CD4-positive, alpha-beta T cell treated with Interleukin-4 for 4 hours (primary cell): ENCODE measurements around the gene AAGAB.

ENCODE experiments used
- DNase-seq: peaks from one replicate; pipeline ENCODE4 v3.0.0-alpha.2; 2020

AAGAB gene

GRCh38 chr15:67207555-67208207, 46.8 kb downstream of the AAGAB start:
- DNase-seq, result no peak

GRCh38 chr15:67202991-67203390, 51.5 kb downstream of the AAGAB start:
- no peak for DNase-seq

- no peak for DNase-seq
Observed at GRCh38 chr15:67202091-67202490, 52.4 kb downstream of the AAGAB start.

DNA sequence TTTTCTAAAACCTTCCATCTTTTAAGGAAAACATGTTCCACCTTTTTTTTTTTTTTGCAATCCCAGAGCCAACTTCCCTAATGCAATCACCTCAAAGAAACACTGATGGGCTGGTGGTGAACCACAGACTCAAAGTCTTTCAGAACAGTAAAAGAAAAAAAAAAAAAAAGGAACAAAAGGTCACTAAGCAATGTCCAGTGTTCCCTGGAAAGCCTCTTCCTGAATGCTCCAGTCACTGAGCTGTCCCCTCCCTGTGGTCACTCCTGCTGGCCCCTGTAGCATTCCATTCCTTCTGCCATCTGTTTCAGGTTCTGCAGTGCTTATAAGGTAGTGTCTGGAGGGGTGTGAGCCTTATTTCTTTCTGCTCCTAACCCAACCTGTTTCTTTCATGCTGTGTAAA, 53.3 kb downstream of the AAGAB start:
- no peak for DNase-seq

DNA sequence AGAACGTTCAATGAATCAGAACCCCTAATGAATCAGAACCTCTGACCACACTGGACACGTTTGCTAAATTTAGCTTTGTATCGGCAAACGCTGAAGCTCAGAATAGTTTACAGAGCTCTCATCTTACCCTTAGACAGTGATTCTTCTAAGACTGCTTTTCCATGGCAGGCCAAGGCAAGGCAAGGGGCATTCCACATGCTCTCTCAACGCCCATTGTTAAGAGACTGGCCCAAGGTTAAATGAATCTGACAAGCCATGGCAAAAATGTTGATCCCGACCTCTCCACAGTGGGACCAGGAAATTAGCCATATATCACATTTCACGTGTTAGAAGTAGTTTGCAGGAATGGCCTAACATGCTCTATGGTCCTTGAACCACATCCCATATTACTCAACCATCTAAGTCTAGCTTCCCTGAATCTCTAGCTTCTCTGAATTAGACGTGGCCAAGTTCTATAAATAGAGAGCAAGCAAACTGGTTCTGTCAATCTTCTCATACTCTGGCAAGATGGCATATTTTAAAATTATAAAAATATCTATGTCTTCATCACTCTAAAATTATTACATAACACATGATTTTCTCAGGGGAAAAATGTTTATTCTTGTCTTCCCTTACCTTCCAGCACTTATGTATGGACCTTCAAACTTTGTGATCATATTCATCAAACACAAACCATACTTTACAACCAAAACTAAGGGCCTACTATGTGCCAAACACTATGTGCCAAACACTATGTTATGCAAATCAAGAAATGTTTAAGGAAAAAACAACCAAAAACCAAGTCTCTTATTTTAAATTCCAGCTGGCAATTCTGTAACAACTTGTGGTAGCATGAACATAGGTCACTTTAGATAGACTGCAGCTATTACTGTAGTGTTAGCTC, 54.3 kb downstream of the AAGAB start:
- no peak for DNase-seq

- DNase-seq, result no peak
Observed at GRCh38 chr15:67199391-67199790, 55.1 kb downstream of the AAGAB start.

DNA sequence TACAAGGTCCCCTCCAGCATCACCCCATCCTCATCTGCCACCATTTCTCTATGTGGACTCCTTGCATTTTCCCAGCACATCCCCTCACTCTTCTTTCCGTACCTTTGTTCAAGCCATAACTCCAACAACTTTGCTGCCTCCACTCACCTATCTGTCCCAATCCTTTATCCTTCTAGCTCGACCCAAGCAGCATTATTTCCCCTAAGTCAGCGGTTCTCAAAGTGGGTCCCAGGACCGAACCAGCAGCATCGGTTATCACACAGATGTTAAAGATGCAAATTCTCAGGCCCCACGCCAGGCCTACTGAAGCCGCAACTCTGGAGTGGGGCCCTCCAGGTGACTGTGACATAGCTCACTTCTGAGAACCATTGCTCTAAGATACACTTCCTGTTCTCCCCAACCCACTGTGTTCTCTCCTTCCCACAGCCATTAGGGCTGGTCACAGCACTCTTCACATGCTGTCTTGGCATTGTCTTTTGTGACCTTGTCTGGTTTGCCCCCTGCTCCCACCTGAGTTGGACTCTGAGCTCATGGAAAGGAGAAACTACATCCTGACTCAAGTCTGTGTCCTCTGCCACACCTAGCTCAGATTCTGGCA, 56.2 kb downstream of the AAGAB start:
- DNase-seq, result no peak

DNA sequence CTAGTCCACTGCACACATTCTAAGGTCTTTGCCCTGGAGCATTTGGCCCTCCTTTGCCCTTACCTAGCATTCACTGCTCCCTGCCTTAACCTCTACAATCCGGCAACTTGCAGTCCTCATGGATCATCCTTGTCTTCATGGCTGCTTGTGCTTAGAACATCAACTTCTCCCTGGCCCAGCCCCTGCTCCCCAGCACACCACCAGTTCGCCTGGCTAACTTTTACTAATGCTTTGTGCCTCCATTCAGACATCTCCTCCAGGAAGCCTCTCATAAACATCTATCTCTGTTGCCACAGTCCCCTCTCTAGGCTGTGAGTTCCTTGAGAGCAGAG, 57.1 kb downstream of the AAGAB start:
- no peak for DNase-seq

DNA sequence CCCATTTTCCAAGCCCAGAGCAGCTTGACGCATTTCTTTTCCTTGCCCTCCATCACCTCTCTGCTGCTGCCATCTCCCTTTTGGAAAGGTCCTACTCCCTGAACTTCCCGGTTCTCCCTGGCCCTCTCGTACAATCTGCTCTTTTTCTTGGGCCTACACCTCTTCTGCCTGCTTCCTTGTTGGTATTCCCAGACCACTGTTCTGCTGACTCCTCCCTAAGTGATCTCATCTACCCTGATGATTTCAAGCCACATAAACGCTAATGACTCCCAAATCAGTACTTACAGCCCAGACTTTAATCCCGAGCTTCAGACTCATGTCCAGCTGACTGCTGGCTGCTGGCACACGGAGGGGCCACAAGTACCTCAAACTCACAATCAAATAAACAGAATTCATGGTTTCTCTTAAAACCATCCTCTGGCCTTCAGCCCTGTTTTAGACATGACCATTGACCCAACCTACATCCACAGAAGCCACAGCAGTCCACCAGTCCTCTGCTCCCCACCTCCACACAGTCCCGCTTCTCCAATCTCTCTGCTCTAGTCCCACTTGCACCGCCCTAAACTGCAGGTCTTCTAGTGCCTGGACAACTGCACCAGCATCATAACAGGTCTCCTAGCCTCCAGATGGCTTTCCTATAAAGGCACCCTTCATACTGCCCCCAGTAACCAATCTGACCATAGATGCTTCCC, 57.6 kb downstream of the AAGAB start:
- DNase-seq, result no peak

DNA sequence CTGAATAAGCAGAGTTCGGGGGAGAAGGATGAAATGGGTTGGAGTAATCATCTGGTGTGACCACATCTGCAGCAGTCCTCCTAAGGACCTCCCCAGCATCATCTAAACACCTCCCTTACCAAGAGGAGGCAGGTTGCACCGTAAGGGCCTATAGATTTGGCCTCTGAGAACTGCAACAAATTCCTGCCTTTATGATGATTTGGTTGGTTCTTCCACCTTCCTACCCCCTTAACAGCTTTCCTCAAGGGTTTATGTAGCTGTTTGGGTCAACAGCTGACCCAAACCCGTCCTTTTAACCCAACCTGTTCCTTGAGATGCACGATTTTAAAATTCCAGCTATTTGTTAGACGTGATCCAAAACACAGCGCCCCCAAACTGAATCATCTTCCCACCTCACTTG, 58.2 kb downstream of the AAGAB start:
- no peak for DNase-seq

DNA sequence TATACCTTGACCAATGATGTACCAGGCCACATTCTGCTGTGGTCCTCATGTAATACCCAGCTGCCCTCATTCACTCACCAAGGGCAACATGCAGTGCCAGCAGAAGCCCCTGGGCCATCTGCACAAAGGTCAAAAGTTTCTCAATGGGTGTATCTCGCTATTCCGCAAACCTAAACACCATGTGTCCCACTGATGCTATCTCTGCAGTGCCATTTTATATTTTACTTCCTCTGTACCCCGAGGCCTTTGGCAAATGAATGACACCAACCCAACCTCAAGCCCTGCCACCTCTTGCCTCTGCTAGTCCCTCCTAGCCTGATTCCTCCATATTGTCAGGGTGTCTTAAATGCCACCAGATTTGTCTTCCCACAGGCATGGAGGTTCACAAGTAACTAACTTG, 59.2 kb downstream of the AAGAB start:
- no peak for DNase-seq

GRCh38 chr15:67194171-67195114, 60.0 kb downstream of the AAGAB start:
- no peak for DNase-seq

DNA sequence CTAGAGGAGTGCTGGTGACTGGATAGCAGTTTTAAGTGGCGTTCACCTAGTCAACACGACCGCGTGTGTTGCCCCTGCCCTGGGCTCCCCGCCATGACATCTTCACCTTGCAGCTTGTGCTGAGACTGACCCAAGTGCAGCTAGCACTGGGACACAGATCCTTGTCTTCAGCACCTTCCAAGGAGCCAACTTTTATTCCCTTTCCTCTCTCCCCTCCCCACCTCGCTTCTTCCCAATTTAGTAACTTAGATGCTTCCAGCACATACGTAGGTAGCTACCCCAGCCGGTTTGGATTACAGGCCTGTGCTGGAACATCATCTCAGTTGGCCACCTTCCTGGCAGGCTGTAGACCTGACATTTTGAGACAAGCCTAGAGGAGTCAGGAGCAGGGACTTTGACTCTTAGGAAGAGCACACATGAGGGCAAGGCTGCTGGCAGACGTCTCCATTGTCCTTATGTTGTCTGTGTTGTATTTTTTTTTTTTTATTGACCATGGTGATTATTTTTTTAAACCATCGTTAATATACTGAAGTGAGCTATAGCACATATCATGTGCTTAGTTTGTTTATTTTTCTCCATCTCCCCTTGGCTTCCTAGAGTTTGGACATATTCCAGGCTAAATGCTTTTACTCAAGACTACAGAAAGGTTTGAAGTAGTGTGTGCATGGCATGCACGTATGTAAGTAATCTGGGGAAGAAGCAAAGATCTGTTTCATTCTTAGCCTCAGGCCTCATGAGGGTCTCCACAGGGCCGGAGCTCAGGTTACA, 61.1 kb downstream of the AAGAB start:
- no peak for DNase-seq

DNA sequence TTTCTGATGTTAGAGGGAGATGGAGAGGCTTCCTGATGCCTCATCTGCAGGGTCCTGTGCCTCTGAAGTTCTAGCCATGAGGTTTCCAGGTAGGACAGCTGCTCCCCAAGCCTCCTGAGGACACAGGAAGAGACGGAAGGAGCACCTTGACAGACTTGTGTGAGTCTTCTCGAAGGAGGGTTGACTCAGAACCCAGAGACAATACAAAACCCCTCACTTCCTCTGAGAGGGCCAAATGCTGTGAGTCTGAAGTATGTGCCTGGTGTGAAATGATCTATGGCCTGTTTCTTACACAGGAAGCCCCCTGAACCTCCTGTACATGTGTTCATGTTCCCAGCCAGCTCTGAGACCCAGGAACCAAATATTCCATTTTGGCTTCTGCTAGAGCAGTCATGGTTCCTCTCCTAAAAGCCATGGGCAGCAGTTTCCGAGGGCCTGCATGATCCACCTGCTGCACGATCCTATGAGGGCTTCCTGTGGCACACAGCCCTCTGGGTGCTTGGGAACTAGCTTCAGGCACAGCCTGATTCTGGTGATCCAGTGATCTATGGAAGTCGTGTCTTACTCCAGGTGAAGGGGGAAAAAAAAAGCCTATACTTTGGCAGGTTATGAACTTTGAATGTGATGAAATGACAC, 62.2 kb downstream of the AAGAB start:
- DNase-seq, result no peak

- DNase-seq, result no peak
Observed at GRCh38 chr15:67190813-67191212, 63.6 kb downstream of the AAGAB start.

DNA sequence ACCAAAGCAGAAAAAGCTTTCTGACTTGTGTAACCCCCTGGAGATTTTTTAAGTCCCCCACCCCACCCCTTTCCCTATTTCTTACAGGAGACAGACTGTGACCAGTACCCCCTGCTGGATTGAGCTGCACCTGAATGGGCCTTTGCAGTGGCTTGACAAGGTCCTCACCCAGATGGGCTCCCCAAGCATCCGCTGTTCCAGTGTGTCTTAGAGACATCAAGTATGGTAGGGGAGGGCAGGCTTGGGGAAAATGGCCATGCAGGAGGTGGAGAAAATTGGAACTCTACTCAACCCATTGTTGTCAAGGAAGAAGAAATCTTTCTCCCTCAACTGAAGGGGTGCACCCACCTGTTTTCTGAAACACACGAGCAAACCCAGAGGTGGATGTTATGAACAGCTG, 64.1 kb downstream of the AAGAB start:
- no peak for DNase-seq

DNA sequence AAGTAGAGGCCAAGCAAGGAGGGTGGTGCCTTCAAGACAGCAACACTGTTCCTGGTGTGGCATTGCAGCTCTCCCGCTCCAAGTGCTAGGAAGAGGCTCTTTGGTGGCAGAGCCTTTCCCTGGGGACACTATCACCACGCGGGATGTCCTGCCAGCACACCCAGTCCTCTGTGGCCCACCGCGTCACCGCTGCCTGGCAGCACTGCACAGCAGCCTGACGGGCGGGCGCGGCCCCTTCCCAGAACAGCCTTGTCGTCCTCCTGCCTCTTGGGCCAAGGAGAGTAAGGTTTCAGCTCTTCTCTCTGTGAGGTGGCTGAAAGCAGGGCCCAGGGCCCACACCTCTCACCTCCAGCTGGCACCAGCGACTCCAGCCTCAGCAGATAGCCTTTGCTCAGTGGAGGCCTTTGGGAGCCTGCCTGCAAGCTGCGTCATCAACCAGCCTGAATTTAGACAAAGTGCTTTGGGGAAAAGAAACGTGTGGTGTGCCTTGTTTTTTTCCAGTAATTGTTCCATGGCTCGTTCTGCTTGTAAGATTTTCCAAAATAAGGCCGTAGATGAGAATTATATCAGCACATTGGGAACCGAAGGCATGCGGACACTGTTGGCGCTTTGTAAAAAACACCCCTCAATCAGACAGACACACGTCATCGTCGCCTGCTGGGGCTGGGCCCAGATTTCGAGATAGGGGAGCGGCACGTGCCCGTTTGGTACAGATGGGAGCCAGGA, 65.0 kb downstream of the AAGAB start:
- DNase-seq, result no peak

DNA sequence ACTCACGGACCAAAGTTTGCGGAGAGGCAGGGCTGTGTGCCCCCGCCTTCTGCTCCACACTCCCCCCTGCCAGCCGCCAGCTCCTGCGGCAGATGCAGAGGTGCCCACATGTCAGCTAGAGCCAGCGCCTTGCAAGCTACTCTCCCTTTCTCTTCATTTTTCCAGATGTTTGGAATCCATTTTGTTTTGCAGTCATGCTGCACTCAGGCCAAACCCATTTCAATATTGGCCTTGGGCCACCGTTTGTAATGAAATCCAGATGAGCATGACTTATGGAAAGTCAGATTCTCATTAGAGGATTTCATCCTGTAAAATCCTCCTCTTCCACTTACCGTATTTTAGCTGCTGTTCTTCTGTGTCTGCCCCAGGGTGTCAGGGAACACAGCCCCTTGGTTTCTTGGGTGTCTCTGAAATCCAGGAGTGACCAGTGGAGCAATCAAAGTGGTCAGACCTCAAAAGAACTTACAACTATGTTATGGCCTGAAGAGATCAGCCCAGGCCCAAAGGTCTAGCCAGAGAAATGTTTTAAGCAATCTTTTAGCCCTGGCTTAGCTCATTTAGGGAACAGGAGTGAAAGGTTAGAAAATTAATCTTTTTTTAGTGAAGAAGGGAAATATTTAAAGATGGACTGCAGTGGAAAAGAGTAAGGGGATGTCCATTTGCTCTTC, 65.8 kb downstream of the AAGAB start:
- DNase-seq, result no peak

DNA sequence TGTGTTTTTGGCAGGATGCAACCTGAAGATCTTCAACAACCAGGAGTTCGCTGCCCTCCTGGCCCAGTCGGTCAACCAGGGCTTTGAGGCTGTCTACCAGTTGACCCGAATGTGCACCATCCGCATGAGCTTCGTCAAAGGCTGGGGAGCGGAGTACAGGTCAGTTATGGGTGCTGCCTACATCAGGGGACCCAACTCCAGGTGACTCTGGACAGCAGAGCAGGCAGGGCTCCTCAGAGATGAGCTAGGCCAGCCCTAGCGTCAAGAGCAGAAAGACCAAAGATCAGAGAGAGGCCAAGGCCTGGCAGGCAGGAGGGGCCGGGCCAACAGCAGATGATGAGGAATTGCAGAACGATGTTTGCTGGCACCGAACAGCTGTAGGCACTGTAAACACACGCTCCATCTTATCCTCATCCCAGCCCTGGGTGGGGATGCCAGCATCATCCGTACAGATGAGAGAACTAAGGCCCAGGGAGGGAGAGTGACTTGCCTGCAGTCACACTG, 67.1 kb downstream of the AAGAB start:
- DNase-seq, result no peak

DNA sequence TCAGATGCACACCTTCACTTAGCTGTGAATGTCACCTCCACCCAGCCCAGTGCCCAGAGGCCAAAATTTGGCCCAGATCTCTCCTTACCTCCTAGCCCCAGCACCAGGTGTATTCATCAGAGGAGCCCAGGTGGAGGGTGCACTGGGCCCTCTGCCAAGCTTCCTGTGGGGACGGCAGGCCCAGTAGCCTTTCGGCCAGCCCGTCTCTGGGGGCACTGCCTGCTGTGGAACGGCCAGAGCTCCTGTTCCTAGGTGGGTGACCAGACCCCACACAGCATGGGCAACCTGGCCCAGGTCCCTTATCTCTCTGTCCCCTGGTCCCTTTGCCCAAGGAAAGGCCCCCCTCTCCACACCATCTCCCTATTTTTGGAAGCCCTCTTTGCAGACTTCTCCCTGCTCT, 67.8 kb downstream of the AAGAB start:
- DNase-seq, result no peak
